WERI-Rb-1 (cell line): Measurements from ENCODE around the gene EYA2.

Experiments used
- DNase-seq: peaks from one replicate; pipeline ENCODE4 v3.0.0-alpha.2; 2020
- H3K27ac ChIP-seq: fragments of 250-450 bp; sonication (Bioruptor Pico); 2 replicates; pipeline ENCODE4 v1.5.1; 2020; ENCODE audit warnings: mild to moderate bottlenecking, moderate library complexity
- H3K27me3 ChIP-seq: fragments of 250-450 bp; sonication (Bioruptor Pico); 2 replicates; pipeline ENCODE4 v1.5.1; 2021; ENCODE audit warnings: mild to moderate bottlenecking, low read depth, moderate library complexity; ENCODE audit not compliant: insufficient read depth, severe bottlenecking
- H3K36me3 ChIP-seq: fragments of 250-450 bp; sonication (Bioruptor Pico); 2 replicates; pipeline ENCODE4 v1.5.1; 2020; ENCODE audit warnings: mild to moderate bottlenecking, moderate library complexity
- H3K4me3 ChIP-seq: 2 replicates; pipeline ENCODE4 v1.5.1; 2011; ENCODE audit warnings: low read depth, mild to moderate bottlenecking, control low read depth, low read length
- H3K9me3 ChIP-seq: fragments of 250-450 bp; sonication (Bioruptor Pico); 2 replicates; pipeline ENCODE4 v1.5.1; 2021; ENCODE audit warnings: mild to moderate bottlenecking, moderate library complexity; ENCODE audit not compliant: severe bottlenecking
- CTCF ChIP-seq: IDR thresholded peaks from 2 replicates; pipeline ENCODE4 v1.5.1; 2011; ENCODE audit warnings: low read depth, mild to moderate bottlenecking, control low read depth, inconsistent platforms, low read length

The EYA2 gene

DNA sequence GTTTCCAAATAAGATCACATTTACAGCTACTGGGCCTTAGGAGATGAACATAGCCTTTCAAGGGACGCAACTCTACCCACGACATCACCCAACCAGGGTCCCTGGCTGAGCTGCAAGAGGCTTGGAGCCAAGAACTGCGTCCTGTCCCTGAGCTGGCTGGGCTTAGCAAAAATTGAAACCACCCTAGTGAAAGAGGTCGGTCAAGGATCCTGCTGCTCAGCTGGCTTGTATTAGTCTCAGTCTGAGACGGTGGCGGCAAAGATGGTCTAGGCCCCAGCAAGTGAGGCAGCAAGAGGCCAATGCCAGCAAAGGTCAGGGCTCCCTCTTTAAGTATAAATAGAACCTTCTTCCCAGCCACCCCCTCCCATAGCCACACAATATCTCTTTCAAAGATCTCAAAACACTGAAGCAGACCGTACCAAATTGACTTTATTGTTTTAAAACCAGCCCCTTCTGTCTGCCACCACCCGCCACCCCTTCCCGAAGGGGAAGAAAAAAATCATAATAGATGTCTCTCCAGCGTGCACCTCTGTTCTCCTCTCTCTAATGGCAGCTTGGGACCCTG is 140.5 kb downstream of the EYA2 start:
- H3K27ac ChIP-seq: no peak overlapping the region
- TF ChIP-seq CTCF: no peak
- H3K27me3 ChIP-seq: no peaks in the 10 kb centered on the region
- DNase-seq: no peak
- H3K36me3 ChIP-seq: peaks cover 86% of the 10 kb centered on the region
- H3K9me3 ChIP-seq: peaks cover 11% of the 10 kb centered on the region
- no peak overlapping the region for H3K4me3 ChIP-seq

- H3K27me3 ChIP-seq: no peaks in the 10 kb centered on the region
- no peak for TF ChIP-seq CTCF
- no peak for DNase-seq
- no peak overlapping the region for H3K27ac ChIP-seq
- H3K36me3 ChIP-seq: peaks cover 87% of the 10 kb centered on the region
- H3K4me3 ChIP-seq: no peak overlapping the region
- peaks cover 11% of the 10 kb centered on the region for H3K9me3 ChIP-seq
These were observed 141.6 kb downstream of the EYA2 start for GRCh38 chr20:47036091-47036870.

- Histone ChIP-seq H3K9me3 (peaks cover 13% of the 10 kb centered on the region), H3K27me3 (no peaks in the 10 kb centered on the region), H3K27ac (no peak overlapping the region), H3K36me3 (peaks cover 90% of the 10 kb centered on the region), H3K4me3 (no peak overlapping the region)
- no peak for TF ChIP-seq CTCF
- DNase-seq: no peak
These were observed 144.2 kb downstream of the EYA2 start for GRCh38 chr20:47038566-47039560.

GRCh38 chr20:47040506-47041125 is 146.0 kb downstream of the EYA2 start:
- peaks cover 19% of the 10 kb centered on the region for H3K9me3 ChIP-seq
- H3K36me3 ChIP-seq: peaks cover 91% of the 10 kb centered on the region
- DNase-seq: no peak
- H3K27me3 ChIP-seq: no peaks in the 10 kb centered on the region
- no peak overlapping the region for H3K27ac ChIP-seq
- TF ChIP-seq CTCF: no peak
- no peak overlapping the region for H3K4me3 ChIP-seq

DNA sequence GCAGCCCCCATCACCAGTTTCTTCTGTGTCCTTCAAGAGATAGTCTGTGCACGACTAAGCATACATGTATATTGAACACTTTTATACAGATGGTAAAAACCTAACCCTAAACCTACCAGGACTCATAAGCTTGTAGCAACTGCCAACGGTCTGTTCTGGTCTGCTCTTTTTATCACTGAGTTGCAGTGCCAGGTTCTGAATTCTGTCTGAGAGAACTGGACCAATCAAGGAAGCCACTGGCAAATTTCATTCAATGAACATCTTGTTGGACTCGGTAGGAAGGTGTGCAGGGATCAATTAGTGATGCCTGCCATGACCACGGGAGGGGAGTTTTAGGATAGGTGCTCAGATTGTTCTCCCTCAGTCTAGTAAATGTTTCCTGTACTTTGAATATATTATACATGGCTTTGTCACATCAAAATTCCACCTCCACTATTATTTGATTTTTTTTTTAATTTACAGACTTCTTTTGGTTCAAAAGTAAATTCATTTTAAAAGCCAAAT is 146.8 kb downstream of the EYA2 start:
- Histone ChIP-seq H3K36me3 (peaks cover 93% of the 10 kb centered on the region), H3K27ac (no peak overlapping the region)
- no peak for TF ChIP-seq CTCF

More for the DNA sequence above, 146.8 kb downstream of the EYA2 start:
- H3K4me3 ChIP-seq: no peak overlapping the region
- H3K9me3 ChIP-seq: peaks cover 19% of the 10 kb centered on the region
- DNase-seq: no peak
- no peaks in the 10 kb centered on the region for H3K27me3 ChIP-seq
